ENCODE data around the gene DIS3L2. TPM values are rescaled to one million over a fixed set of nuclear protein-coding genes. Genes with fewer than 3 reads are reported as not detected.

The DIS3L2 gene
- total and polyA plus RNA-seq, 5 donors from 2014 or later = 10.9 to 76.9 (median 21.0) TPM

GRCh38 chr2:232239951-232240681 lies 278.6 kb downstream of the DIS3L2 start:
- peaks cover 22% of the 10 kb centered on the region for H3K36me3 ChIP-seq (ENCODE audit: control insufficient read depth, insufficient read depth, low read length)
- DNase-seq (no peak), ATAC-seq (ENCODE audit: low read depth in 2 of 2) (no peak)
- H3K9me3 Mint-ChIP-seq = no peaks in the 10 kb centered on the region
- H3K4me3 ChIP-seq (ENCODE audit: low read depth, low read length) = no peak overlapping the region
- H3K27me3 ChIP-seq (ENCODE audit: control insufficient read depth, insufficient read depth, low read length) = no peaks in the 10 kb centered on the region
- H3K27me3 Mint-ChIP-seq = no peaks in the 10 kb centered on the region
- peaks cover 0 to 28% (median 22%) of the 10 kb centered on the region in 4 donors for H3K4me1 Mint-ChIP-seq
- peaks cover 37% of the 10 kb centered on the region for H3K36me3 Mint-ChIP-seq
- H3K27ac Mint-ChIP-seq = no peak overlapping the region
- H3K4me3 Mint-ChIP-seq = no peak overlapping the region
- peaks cover 6% of the 10 kb centered on the region for H3K4me1 ChIP-seq (ENCODE audit: control insufficient read depth, insufficient read depth, low read length, poor library complexity, severe bottlenecking)
- H3K27ac ChIP-seq (ENCODE audit: insufficient read depth, low read length, poor library complexity, severe bottlenecking) = no peak overlapping the region
- no peaks in the 10 kb centered on the region for H3K9me3 ChIP-seq (ENCODE audit: control insufficient read depth in 2 of 2, low read length in 2 of 2)

GRCh38 chr2:232240906-232241305 lies 279.4 kb downstream of the DIS3L2 start:
- Mint-ChIP-seq H3K27ac (no peak overlapping the region), H3K4me1 (peaks cover 0 to 25% (median 18%) of the 10 kb centered on the region in 4 donors), H3K36me3 (peaks cover 37% of the 10 kb centered on the region), H3K4me3 (no peak overlapping the region), H3K9me3 (no peaks in the 10 kb centered on the region), H3K27me3 (no peaks in the 10 kb centered on the region)
- DNase-seq = no peak
- Histone ChIP-seq H3K27me3 (ENCODE audit: control insufficient read depth, insufficient read depth, low read length) (no peaks in the 10 kb centered on the region), H3K9me3 (ENCODE audit: control insufficient read depth in 2 of 2, low read length in 2 of 2) (no peaks in the 10 kb centered on the region), H3K36me3 (ENCODE audit: control insufficient read depth, insufficient read depth, low read length) (peaks cover 22% of the 10 kb centered on the region), H3K4me1 (ENCODE audit: control insufficient read depth, insufficient read depth, low read length, poor library complexity, severe bottlenecking) (peaks cover 6% of the 10 kb centered on the region), H3K27ac (ENCODE audit: insufficient read depth, low read length, poor library complexity, severe bottlenecking) (no peak overlapping the region), H3K4me3 (ENCODE audit: low read depth, low read length) (no peak overlapping the region)
- ATAC-seq (ENCODE audit: low read depth in 2 of 2) = no peak

GRCh38 chr2:232242316-232242715 lies 280.8 kb downstream of the DIS3L2 start:
- Mint-ChIP-seq H3K4me3 (no peak overlapping the region), H3K4me1 (peaks cover 0 to 13% (median 10%) of the 10 kb centered on the region in 4 donors), H3K9me3 (no peaks in the 10 kb centered on the region), H3K27me3 (no peaks in the 10 kb centered on the region), H3K27ac (no peak overlapping the region), H3K36me3 (peaks cover 37% of the 10 kb centered on the region)
- Histone ChIP-seq H3K27ac (ENCODE audit: insufficient read depth, low read length, poor library complexity, severe bottlenecking) (no peak overlapping the region), H3K36me3 (ENCODE audit: control insufficient read depth, insufficient read depth, low read length) (peaks cover 22% of the 10 kb centered on the region), H3K9me3 (ENCODE audit: control insufficient read depth in 2 of 2, low read length in 2 of 2) (no peaks in the 10 kb centered on the region), H3K4me1 (ENCODE audit: control insufficient read depth, insufficient read depth, low read length, poor library complexity, severe bottlenecking) (peaks cover 3% of the 10 kb centered on the region), H3K27me3 (ENCODE audit: control insufficient read depth, insufficient read depth, low read length) (no peaks in the 10 kb centered on the region), H3K4me3 (ENCODE audit: low read depth, low read length) (no peak overlapping the region)
- ATAC-seq (ENCODE audit: low read depth in 2 of 2) = no peak
- no peak for DNase-seq

GRCh38 chr2:232245111-232245510 lies 283.6 kb downstream of the DIS3L2 start:
- no peaks in the 10 kb centered on the region for H3K27me3 Mint-ChIP-seq
- H3K4me1 Mint-ChIP-seq = peaks cover 0 to 4% (median 0%) of the 10 kb centered on the region in 4 donors
- H3K27ac ChIP-seq (ENCODE audit: insufficient read depth, low read length, poor library complexity, severe bottlenecking) = no peak overlapping the region
- H3K9me3 Mint-ChIP-seq = no peaks in the 10 kb centered on the region
- H3K4me3 Mint-ChIP-seq = no peak overlapping the region
- H3K4me1 ChIP-seq (ENCODE audit: control insufficient read depth, insufficient read depth, low read length, poor library complexity, severe bottlenecking) = no peaks in the 10 kb centered on the region
- H3K36me3 Mint-ChIP-seq = peaks cover 28% of the 10 kb centered on the region
- H3K9me3 ChIP-seq (ENCODE audit: control insufficient read depth in 2 of 2, low read length in 2 of 2) = no peaks in the 10 kb centered on the region
- no peaks in the 10 kb centered on the region for H3K27me3 ChIP-seq (ENCODE audit: control insufficient read depth, insufficient read depth, low read length)
- no peak overlapping the region for H3K4me3 ChIP-seq (ENCODE audit: low read depth, low read length)
- no peak overlapping the region for H3K27ac Mint-ChIP-seq
- no peak for DNase-seq
- H3K36me3 ChIP-seq (ENCODE audit: control insufficient read depth, insufficient read depth, low read length) = peaks cover 25% of the 10 kb centered on the region
- no peak for ATAC-seq (ENCODE audit: low read depth in 2 of 2)

GRCh38 chr2:232246245-232246644 lies 284.7 kb downstream of the DIS3L2 start:
- Histone ChIP-seq H3K27me3 (ENCODE audit: control insufficient read depth, insufficient read depth, low read length) (no peaks in the 10 kb centered on the region), H3K36me3 (ENCODE audit: control insufficient read depth, insufficient read depth, low read length) (peaks cover 27% of the 10 kb centered on the region), H3K4me1 (ENCODE audit: control insufficient read depth, insufficient read depth, low read length, poor library complexity, severe bottlenecking) (no peaks in the 10 kb centered on the region), H3K27ac (ENCODE audit: insufficient read depth, low read length, poor library complexity, severe bottlenecking) (no peak overlapping the region), H3K9me3 (ENCODE audit: control insufficient read depth in 2 of 2, low read length in 2 of 2) (no peaks in the 10 kb centered on the region), H3K4me3 (ENCODE audit: low read depth, low read length) (no peak overlapping the region)
- Mint-ChIP-seq H3K4me3 (no peak overlapping the region), H3K36me3 (peaks cover 28% of the 10 kb centered on the region), H3K27me3 (no peaks in the 10 kb centered on the region), H3K27ac (no peak overlapping the region), H3K9me3 (no peaks in the 10 kb centered on the region), H3K4me1 (peaks cover 0 to 4% (median 0%) of the 10 kb centered on the region in 4 donors)
- no peak for DNase-seq
- no peak for ATAC-seq (ENCODE audit: low read depth in 2 of 2)

GRCh38 chr2:232249096-232249495 lies 287.6 kb downstream of the DIS3L2 start:
- DNase-seq = no peak
- Mint-ChIP-seq H3K9me3 (no peaks in the 10 kb centered on the region), H3K27me3 (no peaks in the 10 kb centered on the region), H3K4me1 (peaks cover 0 to 4% (median 0%) of the 10 kb centered on the region in 4 donors), H3K27ac (peak overlapping the region in 1 of 3 donors; percentile 41), H3K4me3 (no peak overlapping the region), H3K36me3 (peaks cover 28% of the 10 kb centered on the region)
- Histone ChIP-seq H3K9me3 (ENCODE audit: control insufficient read depth in 2 of 2, low read length in 2 of 2) (no peaks in the 10 kb centered on the region), H3K4me1 (ENCODE audit: control insufficient read depth, insufficient read depth, low read length, poor library complexity, severe bottlenecking) (no peaks in the 10 kb centered on the region), H3K27ac (ENCODE audit: insufficient read depth, low read length, poor library complexity, severe bottlenecking) (no peak overlapping the region), H3K36me3 (ENCODE audit: control insufficient read depth, insufficient read depth, low read length) (peaks cover 36% of the 10 kb centered on the region), H3K27me3 (ENCODE audit: control insufficient read depth, insufficient read depth, low read length) (no peaks in the 10 kb centered on the region), H3K4me3 (ENCODE audit: low read depth, low read length) (no peak overlapping the region)
- ATAC-seq (ENCODE audit: low read depth in 2 of 2) = no peak

GRCh38 chr2:232250246-232251175 lies 289.0 kb downstream of the DIS3L2 start:
- Histone ChIP-seq H3K27ac (ENCODE audit: insufficient read depth, low read length, poor library complexity, severe bottlenecking) (no peak overlapping the region), H3K36me3 (ENCODE audit: control insufficient read depth, insufficient read depth, low read length) (peaks cover 37% of the 10 kb centered on the region), H3K9me3 (ENCODE audit: control insufficient read depth in 2 of 2, low read length in 2 of 2) (no peaks in the 10 kb centered on the region), H3K4me1 (ENCODE audit: control insufficient read depth, insufficient read depth, low read length, poor library complexity, severe bottlenecking) (no peaks in the 10 kb centered on the region), H3K4me3 (ENCODE audit: low read depth, low read length) (no peak overlapping the region), H3K27me3 (ENCODE audit: control insufficient read depth, insufficient read depth, low read length) (no peaks in the 10 kb centered on the region)
- no peaks in the 10 kb centered on the region for H3K9me3 Mint-ChIP-seq
- peaks cover 0 to 4% (median 1%) of the 10 kb centered on the region in 4 donors for H3K4me1 Mint-ChIP-seq
- H3K27me3 Mint-ChIP-seq = no peaks in the 10 kb centered on the region
- H3K4me3 Mint-ChIP-seq = no peak overlapping the region
- peaks cover 33% of the 10 kb centered on the region for H3K36me3 Mint-ChIP-seq
- DNase-seq (no peak), ATAC-seq (ENCODE audit: low read depth in 2 of 2) (no peak)
- H3K27ac Mint-ChIP-seq = no peak overlapping the region

Measured in CD4-positive, CD25-positive, alpha-beta regulatory T cell (primary cell).